Measurements from ENCODE around the gene IDH3A.

IDH3A gene

DNA sequence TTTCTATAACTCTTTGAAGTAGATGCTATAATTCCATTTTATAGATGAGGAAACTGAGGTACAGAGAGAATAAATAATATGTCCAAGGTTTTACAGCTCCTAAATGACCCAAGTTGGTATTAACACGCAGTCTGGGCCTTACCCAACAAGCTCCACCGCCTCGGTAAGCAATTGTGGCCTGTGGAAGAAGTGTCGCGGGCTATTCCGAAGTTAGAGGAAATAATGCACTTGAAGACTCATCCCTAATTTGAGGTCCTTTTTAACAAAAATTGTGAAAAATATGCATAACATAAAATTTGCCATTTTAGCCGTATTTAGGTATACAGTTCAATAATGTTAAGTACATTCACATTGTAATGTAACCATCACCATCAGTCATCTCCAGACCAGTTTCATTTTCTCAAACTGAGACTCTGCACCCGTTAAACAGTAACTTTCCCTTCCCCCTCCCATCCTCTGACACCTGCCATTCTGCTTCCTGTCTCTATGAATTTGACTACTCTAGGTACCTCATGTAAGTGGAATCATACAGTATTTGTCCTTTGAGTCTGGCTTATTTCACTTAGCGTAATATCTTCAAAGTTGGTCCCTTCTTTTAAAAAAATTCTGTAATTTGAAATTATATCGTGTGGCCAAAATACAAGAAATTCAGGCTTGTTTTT lies 18.2 kb downstream of the IDH3A start:
- no peak for DNase-seq (ENCODE audit: low read depth)

DNA sequence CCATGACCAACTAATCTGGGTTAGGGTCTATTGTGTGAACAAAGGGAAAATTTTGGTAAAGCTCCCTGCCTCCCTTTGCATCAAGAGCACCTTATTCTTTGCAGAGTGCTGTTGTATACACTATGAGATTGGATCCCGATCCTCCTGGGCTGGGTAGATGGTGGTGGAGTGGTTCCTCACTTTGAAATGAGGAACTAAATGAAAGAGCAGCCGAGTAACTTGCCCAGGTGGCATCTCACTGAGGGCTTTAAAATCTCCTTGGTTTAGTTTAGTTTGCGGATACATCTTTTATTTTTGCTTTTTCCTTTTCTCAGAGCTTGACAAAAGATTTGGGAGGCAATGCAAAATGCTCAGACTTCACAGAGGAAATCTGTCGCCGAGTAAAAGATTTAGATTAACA lies 19.4 kb downstream of the IDH3A start:
- DNase-seq (ENCODE audit: low read depth), result no peak

DNA sequence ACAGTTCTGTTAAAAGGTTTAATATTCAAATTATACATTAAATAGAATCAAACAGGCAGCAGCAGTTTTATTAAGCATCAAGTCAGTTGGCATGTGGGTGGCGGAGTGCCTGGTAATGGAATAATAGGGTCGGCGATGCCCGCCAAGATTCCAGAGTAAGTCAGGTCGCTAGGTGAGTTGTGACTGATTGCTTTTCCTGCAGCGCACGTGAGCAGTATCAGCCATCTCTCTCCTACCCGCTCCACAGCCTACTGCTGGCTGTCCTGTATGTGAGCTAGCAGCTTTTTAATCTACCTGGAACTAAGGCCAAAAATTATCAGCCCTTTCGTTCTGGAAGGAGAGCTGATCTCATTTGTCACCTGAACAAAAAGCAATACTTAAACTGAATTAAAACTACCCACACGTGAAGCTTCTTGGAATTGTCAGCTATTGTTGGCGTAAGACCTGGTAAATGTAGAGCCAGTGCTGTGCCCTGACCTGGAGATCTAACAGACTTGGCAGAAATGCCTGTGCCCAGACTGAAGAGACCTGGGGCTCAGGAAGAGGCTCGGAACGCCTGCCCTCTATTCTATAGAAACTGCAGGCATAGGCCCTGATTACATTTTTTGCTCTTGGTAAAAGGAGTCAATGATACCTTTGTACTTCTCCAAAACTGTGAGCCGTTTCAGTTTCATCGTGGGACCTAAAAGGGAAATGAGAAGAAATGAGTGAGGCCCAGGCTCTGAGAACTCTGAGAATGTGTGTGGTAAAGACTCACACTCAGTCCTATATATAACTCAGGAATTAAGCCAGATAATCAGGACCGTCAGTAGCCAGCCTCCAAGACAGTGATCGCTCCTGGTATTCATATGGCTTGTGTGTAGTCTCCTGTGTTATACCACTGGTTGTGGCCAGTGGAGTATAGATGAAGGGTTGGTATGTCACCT lies 21.9 kb downstream of the IDH3A start:
- DNase-seq (ENCODE audit: low read depth), result no peak

DNA sequence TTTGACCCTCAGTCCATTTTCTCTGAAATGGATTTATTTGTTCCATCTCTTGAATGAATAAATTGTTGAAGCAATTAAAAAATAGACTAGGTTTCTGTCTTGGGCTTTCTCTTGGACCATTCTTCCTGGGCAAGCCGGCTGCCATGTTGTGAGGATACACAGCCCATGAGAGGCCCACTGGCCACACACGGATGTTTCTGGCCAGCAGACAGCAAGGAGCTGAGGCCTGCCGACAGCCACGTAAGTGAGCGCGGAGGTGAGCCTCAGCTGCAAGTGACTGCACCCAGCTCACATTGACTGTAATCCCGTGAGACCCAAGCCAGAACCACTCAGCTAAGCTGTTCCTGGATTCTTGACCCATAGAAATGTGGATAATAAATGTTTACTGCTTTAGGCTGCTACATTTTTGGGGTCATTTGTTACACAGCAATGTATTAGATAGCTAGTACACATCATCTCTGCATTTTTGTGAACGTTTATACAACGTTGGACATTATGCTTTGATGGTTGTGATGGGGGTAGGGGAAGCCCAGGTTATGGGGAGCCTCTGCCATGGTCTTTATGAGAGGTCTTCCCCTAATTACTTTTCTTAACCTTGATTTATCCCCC lies 22.8 kb downstream of the IDH3A start:
- DNase-seq (ENCODE audit: low read depth), result no peak

DNA sequence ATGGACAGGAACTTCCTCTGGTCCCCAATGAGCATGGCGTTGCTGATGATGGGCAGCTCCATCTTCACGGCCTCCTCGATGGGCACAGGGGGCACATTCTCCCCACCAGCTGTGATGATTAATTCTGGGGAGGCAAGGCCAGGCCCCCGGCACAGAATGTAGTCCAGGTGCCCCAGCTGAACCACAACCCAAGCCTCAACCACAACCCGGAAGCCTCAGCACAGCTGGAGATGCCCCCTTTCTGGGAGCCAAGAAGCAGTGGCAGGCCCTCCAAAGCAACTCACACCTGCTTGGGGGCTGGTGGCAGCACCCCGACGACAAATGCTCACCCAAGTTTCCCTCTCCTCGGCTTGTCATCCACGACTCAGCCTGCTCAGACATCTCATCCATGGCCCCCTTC lies 25.2 kb downstream of the IDH3A start:
- no peak for DNase-seq (ENCODE audit: low read depth)

DNA sequence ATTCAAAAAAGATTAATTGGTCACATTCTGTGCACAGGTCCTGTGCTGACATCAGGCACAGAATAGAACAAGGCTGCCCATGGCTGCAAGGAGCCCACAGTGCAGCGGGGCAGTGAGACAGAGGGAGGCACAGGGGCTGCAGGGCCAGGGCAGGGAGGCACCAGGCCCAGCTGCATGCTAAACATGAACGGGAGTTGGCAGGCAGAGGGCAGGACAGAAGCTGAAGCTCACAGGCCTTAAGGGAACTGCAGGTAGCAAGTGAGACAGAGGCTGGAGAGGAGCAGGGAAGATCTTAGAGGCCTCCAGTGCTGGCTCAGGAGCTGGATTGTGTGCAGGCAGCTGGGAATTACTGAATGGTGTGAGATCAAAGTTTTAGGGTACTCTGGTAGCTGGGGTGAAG lies 26.2 kb downstream of the IDH3A start:
- no peak for DNase-seq (ENCODE audit: low read depth)

DNA sequence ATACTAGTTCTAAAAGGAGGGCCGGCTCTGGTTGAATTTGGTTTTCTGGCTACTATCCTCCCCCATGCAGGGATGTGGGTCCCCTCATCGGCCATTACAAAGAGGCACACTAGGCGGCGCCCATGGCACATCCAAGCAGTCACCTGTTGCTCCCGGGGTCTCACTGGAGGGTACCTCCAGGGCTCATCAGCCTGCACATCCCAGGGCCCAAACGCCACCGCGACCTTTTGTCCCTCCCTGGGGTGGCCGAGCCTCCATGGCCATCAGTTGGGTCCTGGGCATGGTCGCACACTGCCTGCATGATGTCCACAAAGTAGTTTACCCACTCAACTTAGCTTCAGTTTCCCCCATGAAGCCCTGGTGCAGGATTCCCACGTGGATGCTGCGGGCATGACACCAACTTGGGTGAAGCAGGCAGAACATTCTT lies 28.3 kb downstream of the IDH3A start:
- no peak for DNase-seq (ENCODE audit: low read depth)

DNA sequence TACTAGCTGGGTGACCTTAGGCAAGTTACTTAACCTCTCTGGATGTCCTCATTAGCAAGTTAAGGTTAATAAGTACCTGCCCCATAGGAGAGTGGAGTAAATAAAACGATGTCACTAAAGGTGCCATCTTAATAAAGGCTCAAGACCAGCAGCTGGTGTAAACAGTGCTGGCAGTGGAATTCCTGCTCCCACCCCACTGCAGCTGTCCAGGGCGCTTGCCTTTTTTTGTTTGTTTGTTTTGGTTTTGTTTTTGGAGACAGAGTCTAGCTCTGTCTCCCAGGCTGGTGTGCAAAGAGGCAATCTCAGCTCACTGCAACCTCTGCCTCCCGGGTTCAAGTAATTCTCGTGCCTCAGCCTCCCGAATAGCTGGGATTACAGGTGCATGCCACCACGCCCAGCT lies 28.9 kb downstream of the IDH3A start:
- no peak for DNase-seq (ENCODE audit: low read depth)

DNA sequence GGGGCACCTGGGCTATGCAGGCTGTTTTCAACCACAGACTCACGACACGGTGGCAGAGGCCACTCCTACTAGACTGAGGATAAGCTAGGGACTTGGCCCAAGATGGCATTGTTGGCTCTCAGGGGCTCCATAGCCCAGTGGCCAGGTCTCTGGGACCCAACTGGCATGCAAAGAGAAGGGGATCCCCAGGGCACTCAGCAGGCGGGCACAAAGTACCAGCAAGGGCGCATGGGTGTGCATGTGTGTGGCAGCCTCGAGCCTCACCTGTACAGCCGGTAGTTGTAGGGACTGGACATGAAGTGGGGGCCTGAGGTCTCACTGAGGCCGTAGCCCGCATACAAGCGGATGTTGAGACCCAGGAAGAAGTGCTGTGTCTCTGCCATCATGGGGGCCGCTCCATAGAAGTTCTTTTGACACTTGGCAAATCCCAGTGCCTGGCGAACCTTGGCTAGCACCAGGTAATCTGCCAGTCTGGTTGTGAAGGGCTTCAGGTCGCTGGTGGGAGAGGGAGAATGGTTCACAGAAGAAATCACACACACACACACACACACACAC lies 30.2 kb downstream of the IDH3A start:
- DNase-seq (ENCODE audit: low read depth), result no peak

DNA sequence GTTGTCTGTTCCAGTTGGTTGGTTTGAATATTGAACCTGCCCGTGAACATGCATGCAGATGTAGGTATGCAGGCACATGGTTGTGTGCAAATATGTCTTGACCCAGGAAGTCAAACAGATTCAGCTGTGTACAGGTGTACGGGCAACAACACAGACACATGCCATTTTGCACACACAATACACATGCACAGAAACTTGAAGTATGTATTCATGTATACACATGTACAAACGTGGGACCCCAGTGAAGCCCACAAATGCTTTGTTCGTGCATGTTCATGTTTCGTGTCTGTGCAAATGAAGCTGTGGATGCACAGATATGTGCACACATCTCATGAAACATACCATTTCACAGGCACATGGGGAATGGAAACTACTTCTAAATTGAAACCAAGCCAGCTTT lies 30.7 kb downstream of the IDH3A start:
- no peak for DNase-seq (ENCODE audit: low read depth)

DNA sequence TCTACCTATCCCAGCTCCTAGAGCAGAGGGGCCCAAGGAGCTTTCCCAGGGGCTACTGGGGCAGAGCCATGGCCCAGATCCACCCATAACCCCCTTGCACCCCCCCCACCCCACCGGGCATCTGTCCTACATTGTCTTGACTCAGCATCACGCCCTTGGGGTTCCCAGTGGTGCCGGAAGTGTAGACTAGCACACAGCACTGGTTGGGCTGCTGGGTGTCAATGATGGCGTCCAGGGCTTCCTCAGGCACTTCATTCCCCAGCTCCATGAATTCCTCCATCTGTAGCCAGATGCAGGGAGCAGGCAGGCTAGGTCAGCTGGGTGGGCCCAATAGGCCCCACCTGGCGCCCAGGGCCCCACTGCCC lies 33.2 kb downstream of the IDH3A start:
- no peak for DNase-seq (ENCODE audit: low read depth)

DNA sequence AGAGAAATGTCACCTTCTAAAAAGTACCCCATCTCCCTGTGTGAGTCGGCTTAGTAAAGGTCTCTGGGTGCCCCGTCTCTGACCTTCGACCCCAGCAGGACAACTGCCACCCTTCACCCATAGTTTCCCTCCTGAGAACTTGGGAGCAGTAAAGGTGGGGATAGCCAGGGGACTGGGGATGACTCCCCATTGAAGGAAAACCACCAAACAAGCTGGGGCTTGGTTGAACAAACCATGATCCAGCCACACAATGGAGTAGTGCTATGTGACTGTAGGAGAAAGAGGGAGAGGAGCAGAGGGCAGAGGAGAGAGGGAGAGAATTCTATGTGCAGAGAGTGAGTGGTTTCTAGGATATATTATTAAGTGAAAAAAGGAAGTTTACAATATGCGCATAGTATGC lies 33.7 kb downstream of the IDH3A start:
- no peak for DNase-seq (ENCODE audit: low read depth)

DNA sequence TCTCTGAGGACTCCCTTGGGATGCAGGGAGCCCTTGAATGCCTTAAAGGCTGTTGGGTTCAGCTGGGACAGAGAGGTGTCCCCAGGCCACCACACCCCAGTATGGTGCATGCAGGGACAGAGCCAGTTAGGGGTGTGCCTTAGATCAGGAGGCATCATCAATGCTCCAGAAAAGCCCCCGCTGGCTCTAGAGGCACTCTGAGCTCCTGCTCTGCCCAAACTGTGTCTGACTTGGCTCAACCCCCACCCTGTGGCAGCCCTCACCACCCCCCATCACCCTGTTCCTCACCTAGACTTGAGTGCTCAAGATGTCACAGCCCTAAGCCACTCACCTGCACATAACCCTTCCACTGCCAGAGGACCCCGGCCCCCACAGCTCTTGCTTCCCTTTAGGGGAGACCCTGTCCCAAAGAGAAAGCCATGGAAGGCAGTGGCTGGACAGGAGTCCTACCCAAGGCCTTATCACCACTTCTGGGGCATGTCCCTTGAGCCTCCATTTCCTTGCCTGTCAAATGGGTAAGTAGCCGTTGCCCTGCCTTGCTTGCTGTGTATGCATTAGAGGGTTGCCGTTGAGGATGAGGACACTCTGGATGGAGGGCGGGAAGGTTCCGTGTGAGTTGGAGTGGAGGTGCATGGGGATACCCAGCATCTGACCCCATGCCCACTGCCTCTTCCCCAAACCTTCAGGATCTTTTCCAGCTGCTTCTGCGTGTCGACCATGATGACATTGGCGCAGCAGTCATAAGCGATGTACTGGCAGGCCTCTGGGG lies 43.8 kb downstream of the IDH3A start:
- no peak for DNase-seq (ENCODE audit: low read depth)

DNA sequence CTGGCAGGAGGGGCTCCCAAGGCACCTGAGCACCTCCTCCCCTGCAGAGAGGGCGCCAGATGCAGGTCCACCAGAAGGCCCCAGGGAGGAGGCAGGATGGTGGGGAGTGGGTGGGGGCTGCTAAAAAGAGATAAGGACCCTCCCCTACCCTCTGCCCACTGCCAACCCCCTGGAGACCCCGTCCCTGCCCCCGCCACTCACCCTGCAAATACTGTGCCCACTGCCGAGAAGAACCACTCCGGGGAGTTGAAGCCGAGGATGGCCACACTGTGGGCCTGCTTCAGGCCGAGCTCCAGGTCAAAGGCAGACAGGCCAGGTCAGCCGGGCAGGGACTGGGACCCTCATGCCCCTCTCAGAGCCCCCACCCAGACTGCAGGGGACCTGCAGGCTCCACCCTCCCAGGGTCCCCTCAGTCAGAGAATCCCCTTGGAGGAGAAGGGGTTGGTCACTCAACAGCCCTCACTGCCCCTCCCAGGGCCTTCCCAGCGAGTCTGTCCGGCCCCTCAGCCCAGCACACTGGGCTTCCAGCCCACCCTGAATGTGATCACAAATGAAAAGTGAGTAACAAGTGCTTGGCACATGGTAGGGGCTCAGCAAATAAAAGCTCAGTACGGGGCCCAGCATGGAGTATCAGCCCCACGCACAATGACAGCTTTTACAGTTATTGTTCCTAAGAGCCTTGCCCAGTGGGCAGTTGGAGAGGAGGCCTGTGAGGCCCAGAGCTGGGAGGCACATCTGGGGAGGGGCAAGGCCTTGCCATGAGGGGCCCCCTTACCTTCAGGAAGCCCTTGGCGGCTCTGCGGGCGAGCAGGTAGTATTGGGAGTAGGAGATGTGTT lies 44.8 kb downstream of the IDH3A start:
- no peak for DNase-seq (ENCODE audit: low read depth)

DNA sequence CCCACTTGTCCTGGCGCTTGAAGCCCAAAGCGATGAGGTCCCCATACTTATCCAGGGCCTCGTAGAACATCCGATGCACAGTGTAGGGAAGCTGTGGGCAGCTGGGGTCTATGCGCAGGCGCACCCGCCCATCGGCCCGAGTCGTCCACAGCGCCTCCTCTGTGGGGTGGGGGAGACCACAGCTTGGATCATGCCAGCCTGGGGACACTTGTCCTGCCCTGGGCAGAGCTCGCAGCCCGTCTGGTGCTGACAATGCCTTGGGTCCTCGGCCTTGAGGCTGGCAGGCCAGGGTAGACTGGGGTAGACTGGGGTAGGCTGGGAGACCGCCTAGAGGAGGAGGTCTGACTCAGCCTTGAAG lies 45.4 kb downstream of the IDH3A start:
- no peak for DNase-seq (ENCODE audit: low read depth)

DNA sequence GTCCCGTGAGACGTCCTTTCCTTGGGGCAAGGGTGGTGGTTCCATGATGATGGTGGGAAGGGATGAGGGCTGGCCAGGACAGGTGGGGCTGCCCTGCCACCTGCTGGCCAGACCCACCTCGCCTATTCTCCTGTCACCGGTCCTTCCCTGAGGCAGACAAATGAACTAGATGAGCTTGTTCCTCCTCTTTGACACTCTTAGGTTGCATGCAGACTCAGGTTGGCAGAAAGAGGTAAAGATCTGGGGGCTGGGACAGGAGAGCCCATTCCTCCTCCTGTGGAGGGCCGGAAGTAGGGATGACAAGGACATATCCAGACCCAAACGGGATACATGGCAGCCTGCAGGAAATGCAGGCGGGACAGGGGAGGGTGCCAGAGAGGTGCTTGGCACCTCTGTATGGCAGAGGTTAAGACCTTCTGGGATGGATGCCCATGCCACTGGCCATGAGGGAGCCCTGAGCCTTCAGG lies 46.6 kb downstream of the IDH3A start:
- peak; percentile 15 for DNase-seq (ENCODE audit: low read depth)

DNA sequence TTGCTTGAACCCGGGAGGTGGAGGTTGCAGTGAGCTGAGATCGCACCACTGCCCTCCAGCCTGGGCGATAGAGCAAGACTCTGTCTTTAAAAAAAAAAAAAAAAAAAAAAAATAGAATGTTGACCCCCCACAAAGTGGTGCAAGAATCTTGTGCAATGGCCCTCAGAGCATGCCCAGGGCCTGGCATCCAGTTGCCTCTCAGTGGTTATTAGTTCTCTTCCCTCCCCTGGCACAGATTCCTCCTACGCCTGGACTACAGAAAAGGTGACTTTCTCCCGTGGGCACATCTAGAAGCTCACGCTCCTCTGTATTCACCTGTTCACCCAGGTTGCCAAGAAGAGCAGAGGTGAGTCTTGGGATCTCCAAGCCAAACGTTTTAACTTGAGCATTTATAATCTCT lies 48.5 kb downstream of the IDH3A start:
- no peak for DNase-seq (ENCODE audit: low read depth)

DNA sequence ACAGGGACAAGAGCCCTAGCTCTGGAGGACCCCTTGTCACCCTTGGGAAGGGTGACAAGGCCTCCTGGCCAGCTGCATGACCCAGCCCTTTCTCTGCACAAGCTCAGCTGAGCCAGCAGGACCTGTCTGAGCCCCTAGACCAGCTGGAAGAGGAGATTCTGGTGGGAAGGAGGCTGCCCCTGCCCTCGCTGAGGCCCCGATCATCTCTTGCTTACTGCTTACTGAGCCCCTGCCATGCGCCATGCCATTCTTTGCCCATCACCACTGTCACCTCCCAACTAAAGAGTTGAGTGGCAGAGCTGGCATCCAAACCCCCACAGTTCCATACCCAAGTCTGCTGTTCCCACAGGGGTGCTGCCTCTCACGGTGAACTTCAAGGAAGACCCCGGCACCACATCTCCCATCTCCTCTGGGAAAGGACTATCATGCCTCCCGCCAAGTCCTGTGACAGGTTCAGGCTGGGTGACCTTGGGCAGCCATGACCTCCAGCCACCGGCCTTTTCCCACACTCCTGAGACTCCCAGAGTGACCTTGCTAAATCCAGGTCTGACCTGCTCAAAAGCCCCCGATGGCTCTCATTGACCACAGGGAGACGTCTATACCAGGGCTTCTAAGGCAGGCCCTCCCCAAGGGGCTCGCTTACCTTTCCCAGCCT lies 51.2 kb downstream of the IDH3A start:
- no peak for DNase-seq (ENCODE audit: low read depth)

DNA sequence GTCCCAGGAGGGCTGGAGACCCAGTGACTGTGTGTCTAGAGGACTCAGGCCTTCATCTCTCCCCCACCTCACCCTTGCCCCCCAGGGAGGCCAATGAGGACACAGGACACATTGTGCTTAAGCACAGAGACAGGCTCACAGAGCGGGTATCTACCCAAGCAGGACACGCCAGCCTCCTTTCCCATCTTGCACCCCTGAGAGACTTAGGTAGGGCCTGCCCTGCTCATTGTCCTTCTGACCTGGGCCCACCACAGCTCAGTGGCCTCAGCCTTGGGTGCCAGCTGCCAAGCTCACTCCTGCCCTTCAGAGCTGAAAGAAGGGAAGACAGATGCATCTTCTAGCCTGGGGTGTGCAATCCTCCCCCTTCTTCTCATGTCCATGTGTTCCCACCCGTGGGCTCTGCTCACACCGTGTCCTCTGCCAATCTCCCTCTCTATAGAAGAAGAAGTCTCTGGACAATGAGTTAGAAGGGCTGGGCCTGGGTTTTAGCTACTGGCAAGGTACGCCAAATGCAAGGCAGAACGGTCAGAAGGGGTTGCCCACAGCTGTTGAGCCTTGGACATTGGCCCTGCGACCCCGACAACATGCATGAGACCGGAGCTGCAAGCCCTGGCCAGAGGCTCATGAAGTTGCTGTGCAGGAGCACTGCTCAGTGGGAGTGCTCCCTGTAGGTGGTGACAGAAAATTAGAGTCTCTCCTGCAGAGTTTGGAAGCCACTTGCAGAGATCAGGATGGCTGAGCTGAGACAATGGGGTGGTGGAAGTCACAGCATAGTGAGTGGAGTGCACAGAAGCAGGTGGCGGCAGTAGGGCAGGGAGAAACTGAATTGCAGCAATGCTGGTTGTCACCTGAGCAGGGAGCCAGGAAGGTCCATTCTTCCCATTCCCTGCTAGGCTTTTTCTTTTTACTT lies 52.4 kb downstream of the IDH3A start:
- DNase-seq (ENCODE audit: low read depth), result no peak

All from stimulated activated CD8-positive, alpha-beta memory T cell treated with anti-CD3 and anti-CD28 coated beads, Interleukin-7, amount 100 ng/mL, for 24 hours (primary cell).